ENCODE measurements around the gene CXCL14. TPM values are rescaled to one million over a fixed set of nuclear protein-coding genes. Genes with fewer than 3 reads are reported as not detected.

Gene CXCL14
- total RNA-seq, 2 donors from 2014 or later = 17.9 to 49.4 TPM

GRCh38 chr5:135541807-135542502, 36.8 kb downstream of the CXCL14 start:
- no peaks in the 10 kb centered on the region for H3K36me3 ChIP-seq (replicated peaks in 1 of 2; ENCODE audit: insufficient read depth in 1 of 2, low read depth in 2 of 2)
- H3K4me1 ChIP-seq = peaks cover 21% of the 10 kb centered on the region
- peaks cover 0 to 22% of the 10 kb centered on the region in 2 donors for H3K27me3 ChIP-seq
- ATAC-seq = no peak
- 38 to 52% methylated on average over 11 of the region's 11 CpGs for WGBS, 2 donors
- intact Hi-C loops (cut with DNase I) = no loop called here
- no peak for TF ChIP-seq POLR2A (IDR thresholded peaks at IDR 0.05)
- TF ChIP-seq, protein P1, sequence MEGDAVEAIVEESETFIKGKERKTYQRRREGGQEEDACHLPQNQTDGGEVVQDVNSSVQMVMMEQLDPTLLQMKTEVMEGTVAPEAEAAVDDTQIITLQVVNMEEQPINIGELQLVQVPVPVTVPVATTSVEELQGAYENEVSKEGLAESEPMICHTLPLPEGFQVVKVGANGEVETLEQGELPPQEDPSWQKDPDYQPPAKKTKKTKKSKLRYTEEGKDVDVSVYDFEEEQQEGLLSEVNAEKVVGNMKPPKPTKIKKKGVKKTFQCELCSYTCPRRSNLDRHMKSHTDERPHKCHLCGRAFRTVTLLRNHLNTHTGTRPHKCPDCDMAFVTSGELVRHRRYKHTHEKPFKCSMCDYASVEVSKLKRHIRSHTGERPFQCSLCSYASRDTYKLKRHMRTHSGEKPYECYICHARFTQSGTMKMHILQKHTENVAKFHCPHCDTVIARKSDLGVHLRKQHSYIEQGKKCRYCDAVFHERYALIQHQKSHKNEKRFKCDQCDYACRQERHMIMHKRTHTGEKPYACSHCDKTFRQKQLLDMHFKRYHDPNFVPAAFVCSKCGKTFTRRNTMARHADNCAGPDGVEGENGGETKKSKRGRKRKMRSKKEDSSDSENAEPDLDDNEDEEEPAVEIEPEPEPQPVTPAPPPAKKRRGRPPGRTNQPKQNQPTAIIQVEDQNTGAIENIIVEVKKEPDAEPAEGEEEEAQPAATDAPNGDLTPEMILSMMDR (IDR thresholded peaks at IDR 0.05) = no peak
- H3K27ac ChIP-seq = no peak overlapping the region
- no peak for DNase-seq
- no peak overlapping the region for H3K4me3 ChIP-seq
- no peaks in the 10 kb centered on the region for H3K9me3 ChIP-seq

DNA sequence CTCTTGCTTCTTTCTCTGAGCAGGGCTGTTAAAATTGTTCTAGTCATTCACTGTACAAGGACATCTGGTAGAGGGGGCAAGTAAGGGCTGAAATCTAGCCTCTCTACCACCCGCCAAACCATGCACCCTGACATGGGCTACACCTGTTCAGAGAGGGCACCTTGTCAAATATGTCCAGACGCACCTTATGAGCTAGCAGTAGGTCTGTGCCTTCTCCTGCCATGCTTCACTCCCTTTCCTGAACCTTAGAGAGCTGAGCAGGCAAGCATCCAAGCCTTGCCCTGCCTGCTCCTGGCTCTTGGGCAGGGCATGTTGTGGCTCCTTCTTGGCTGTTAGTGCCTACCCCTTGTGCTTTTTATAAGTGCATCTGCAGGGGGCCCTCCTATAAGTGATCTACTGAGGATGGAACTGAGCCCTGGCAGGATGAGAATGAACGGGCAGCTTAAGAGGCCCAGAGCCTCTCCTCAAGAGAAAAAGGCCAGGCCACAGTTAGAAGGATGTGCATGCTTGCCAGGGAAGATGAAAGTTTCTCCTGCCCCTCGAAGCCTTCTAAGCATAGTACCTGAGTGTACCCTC, 39.3 kb downstream of the CXCL14 start:
- Histone ChIP-seq H3K27me3 (peaks cover 0 to 32% of the 10 kb centered on the region in 2 donors), H3K36me3 (replicated peaks in 1 of 2; ENCODE audit: insufficient read depth in 1 of 2, low read depth in 2 of 2) (no peaks in the 10 kb centered on the region), H3K4me1 (peaks cover 32% of the 10 kb centered on the region), H3K9me3 (no peaks in the 10 kb centered on the region), H3K4me3 (no peak overlapping the region), H3K27ac (no peak overlapping the region)
- DNase-seq = no peak
- no peak for ATAC-seq
- intact Hi-C loops (cut with DNase I) = no loop called here
- TF ChIP-seq, protein P1 (IDR thresholded peaks at IDR 0.05) = no peak
- no peak for TF ChIP-seq POLR2A (IDR thresholded peaks at IDR 0.05)
- WGBS, 2 donors = 44 to 50% methylated on average over 3 to 4 of the region's 4 CpGs

DNA sequence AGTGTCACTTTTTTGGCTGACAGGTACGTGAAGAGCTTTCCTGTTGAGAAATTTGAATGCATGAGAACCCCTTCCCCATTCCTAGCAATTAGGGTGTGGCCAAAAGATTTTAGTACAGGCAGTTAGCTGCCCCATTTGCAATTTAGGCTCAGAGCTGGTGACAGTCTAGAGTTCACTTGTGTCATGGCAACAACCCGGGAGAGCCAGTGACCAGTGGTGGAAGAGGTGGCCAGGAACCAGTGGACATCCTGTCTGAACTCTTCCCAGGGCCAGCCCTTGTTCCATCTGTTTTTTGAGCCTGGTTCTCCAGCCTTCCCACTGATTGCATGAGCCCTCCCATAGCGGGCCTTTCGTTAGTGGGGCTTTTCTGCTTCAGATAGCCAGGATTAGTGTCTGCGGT, 40.5 kb downstream of the CXCL14 start:
- H3K27me3 ChIP-seq = peaks cover 0 to 27% of the 10 kb centered on the region in 2 donors
- DNase-seq (no peak), ATAC-seq (no peak)
- no peaks in the 10 kb centered on the region for H3K9me3 ChIP-seq
- intact Hi-C loops (cut with DNase I) = no loop called here
- TF ChIP-seq, protein P1 (IDR thresholded peaks at IDR 0.05) = no peak
- TF ChIP-seq POLR2A (IDR thresholded peaks at IDR 0.05) = no peak
- peaks cover 19% of the 10 kb centered on the region for H3K4me1 ChIP-seq
- H3K27ac ChIP-seq = no peak overlapping the region
- H3K36me3 ChIP-seq (replicated peaks in 1 of 2; ENCODE audit: insufficient read depth in 1 of 2, low read depth in 2 of 2) = no peaks in the 10 kb centered on the region
- H3K4me3 ChIP-seq = no peak overlapping the region
- 76 to 91% methylated on average over 4 to 5 of the region's 5 CpGs for WGBS, 2 donors

DNA sequence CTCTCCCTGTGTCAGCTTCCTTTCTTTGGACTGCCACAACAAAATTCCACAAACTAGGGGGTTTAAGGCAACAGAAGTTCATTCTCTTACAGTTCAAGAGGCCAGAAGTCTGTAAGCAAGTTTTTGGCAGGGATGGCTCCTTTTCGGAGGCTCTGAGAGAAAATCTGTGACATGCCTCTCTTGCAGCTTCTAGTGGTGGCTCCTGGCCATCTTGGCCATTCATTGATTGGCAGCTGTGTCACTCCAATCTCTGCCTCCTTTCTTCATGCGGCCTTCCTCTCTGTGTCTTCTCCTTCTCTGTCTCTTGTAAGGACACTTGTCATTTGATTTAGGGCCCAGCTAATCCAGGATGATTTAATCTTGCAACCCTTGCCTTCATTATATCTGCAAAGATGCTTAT, 41.0 kb downstream of the CXCL14 start:
- H3K4me3 ChIP-seq = no peak overlapping the region
- DNase-seq = no peak
- H3K4me1 ChIP-seq = peaks cover 15% of the 10 kb centered on the region
- TF ChIP-seq, protein P1 (IDR thresholded peaks at IDR 0.05) = no peak
- TF ChIP-seq POLR2A (IDR thresholded peaks at IDR 0.05) = no peak
- peaks cover 0 to 24% of the 10 kb centered on the region in 2 donors for H3K27me3 ChIP-seq
- H3K9me3 ChIP-seq = no peaks in the 10 kb centered on the region
- no peaks in the 10 kb centered on the region for H3K36me3 ChIP-seq (replicated peaks in 1 of 2; ENCODE audit: insufficient read depth in 1 of 2, low read depth in 2 of 2)
- 62 to 92% methylated on average over 2 of the region's 2 CpGs for WGBS, 2 donors
- ATAC-seq = no peak
- H3K27ac ChIP-seq = no peak overlapping the region
- intact Hi-C loops (cut with DNase I) = no loop called here

- Histone ChIP-seq H3K36me3 (replicated peaks in 1 of 2; ENCODE audit: insufficient read depth in 1 of 2, low read depth in 2 of 2) (no peaks in the 10 kb centered on the region), H3K4me1 (peaks cover 15% of the 10 kb centered on the region), H3K27me3 (peaks cover 0 to 24% of the 10 kb centered on the region in 2 donors), H3K27ac (no peak overlapping the region), H3K9me3 (no peaks in the 10 kb centered on the region), H3K4me3 (no peak overlapping the region)
- ATAC-seq (no peak), DNase-seq (no peak)
- TF ChIP-seq POLR2A (IDR thresholded peaks at IDR 0.05) = no peak
- TF ChIP-seq, protein P1 (IDR thresholded peaks at IDR 0.05) = no peak
- WGBS, 2 donors = 42 to 47% methylated on average over 7 of the region's 7 CpGs
- intact Hi-C loops (cut with DNase I) = no loop called here
These were observed 41.5 kb downstream of the CXCL14 start for GRCh38 chr5:135537271-135537670.
